Measurements from ENCODE around the gene AGXT.

The AGXT gene

DNA sequence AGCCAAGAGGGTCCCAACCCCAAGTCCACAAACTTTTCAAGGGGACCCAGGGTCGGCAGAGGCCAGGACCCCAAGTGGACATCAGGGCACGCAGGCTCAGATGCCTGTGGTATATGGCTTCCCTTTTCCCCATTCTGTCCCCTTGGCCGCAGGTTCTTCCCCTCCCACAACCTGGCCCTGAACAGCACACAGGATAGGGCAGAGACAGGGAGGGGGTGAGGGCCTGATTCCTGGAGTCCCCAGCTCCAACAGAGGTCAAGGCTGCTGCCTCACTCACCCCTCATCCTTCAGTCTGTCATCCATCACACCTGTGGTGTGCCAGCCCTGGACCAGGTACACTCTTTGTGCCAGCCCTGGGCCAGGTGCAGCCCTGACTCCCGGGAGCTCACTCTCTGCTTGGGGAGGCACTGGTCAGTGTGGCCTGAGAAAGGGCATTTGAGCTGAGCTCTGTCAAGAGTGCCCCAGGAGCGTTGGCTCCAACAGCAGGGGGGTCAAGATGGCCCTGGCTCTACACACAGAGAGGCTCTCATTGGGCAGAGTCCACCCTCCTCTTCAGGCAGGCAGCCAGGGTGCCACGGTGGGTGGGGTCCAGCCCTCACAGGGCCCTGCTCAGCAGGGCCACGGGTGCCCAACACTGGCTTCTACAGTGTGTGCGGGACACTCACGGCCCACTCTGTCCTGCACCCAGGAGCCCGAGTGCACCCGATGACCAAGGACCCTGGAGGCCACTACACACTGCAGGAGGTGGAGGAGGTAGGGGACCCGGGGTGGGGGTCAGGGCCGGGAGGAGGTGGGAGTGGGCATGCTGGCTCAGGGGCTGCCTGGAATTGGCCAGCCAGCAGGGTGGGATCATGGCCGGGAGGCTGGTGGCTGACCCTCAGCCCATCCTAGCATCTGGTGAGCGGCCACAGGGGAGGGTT lies 1.6 kb downstream of the AGXT start:
- no peak for DNase-seq

DNA sequence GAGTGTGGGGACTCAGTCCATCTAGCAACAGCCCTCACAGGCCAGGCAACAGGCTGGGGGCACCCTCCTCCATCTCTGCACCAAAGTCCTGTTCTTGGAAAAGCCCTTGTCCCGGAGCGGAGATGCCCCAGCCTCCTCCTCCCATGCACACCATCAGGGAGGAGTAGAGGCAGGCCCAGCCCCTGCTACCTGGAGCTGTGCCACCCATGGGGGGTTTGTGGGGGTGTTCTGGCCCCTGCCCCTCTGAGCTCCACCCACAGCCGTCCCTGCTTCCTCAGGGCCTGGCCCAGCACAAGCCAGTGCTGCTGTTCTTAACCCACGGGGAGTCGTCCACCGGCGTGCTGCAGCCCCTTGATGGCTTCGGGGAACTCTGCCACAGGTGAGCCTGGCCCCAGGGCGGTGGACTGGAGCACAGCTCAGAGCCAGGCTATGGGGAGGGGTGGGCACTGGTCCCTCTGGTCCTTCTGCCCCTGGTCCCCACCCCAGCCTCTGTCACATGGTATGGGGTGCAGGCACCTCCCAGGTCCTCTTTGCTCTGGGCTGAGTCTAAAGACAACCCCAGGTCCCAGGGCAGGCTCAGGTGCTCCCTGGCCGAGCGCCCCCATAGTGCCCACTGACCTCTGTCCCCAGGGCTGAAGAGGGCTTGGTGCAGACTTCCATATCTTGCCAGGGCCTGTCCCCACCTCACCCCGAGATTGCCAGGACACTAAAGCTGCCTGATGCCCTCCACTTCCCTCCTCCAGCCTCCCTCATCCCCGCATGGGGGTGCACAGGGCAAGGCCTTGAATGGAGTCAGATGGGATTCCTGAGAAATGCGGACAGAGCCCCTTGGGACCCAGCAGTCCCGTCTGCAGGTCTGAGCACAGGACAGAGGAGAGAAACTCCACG lies 2.7 kb downstream of the AGXT start:
- DNase-seq = no peak

DNA sequence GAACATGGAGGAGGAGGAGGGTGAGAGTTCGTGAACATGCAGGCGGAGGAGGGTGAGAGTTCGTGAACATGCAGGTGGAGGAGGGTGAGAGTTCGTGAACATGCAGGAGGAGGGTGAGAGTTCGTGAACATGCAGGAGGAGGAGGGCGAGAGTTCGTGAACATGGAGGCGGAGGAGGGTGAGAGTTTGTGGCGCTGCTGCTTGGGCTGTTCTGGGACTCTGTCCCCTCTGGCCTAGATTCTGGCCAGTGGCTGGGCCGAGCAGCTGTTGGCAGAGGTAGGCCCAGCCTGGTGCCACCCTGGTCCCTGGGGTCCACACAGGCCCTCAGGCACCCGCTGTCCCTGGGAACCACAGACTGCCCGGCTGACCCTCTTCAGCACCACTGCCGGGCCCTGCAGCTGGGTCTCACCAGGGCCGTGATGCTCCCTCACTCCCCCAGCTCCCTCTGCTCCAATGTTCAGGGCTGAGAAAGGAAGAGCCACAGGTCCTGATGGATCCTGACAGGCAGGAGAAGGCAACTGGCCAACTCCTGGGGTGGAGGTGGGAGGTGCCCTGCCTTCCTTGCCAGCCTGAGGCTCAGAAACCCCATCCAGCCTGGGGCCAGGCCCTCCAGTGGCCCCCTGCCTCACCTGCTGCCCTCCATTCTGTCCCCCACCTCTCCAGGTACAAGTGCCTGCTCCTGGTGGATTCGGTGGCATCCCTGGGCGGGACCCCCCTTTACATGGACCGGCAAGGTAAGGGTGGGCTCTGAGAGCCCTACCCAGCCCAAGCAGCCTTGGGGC lies 3.9 kb downstream of the AGXT start:
- DNase-seq = no peak

DNA sequence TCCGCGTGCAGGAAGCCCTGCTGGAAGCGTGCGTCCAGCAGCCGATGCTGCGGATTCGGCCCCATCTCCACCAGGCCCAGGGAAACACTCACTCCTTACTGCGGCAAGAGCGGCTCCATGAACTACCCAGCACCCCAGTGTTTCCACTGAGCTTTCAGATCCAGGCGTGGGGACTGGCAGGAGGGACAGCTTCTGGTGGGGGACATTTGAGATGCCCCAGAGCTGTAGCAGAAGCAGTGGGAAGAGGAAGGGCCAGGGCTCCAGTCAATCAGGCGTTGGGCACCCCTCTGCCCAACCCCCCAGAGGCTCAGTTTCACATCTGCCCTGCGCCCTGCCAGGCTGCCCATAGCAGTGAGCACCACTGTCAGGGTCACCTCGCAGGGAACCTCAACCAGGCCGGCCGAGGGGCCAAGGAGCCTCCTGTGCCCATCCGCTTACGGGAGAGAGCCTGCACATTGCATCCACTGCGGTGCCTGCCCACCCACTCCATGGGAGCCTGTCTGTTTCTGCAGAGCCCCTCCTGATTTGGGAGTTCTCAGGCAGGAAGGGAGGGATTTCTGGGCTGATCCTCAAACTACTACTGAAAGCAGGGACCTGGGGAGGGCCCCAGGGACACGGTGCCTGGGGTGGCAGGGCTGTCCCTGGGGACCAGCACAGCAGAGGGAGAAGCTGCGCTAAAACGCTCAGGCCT lies 4.6 kb downstream of the AGXT start:
- no peak for DNase-seq

DNA sequence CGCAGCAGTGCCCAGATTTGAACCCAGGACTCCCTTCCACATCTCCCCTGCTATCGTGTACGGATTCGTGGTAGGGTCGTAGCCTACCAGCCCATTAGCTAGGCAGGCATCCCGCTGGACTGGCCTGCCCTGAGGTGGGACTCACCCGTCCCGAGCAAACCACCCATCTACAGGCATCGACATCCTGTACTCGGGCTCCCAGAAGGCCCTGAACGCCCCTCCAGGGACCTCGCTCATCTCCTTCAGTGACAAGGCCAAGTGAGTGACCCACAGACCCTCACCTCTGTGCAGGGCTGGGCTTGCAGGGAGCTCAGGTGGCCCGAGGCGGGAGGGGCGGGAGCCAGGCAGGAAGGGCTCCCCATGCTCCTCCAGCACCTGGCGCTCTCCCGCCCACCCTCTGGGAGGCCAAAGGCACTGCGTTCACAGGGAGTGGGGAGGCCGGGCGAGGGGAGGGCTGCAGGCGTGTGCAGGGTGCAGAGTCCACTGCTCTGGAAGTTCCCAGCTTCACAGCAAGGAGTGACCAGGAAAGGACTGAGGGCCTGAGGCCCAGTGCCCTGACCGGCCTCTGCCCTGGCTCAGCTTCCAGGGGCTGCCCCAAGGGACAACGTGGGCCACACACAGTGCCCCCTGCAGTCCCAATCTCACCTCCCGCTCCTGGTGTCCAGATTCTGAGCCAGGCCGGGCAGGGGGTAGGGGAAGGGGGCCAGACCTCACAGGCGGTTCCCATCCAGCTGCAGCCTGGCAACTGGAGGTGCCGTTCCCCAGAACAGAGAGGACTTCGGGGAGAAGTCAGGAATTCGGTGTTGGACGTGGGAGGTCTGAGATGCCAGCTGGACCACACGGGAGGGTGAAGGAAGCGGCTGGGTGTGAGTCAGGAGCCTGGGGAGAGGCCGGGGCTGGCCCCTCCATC lies 5.4 kb downstream of the AGXT start:
- no peak for DNase-seq

GRCh38 chr2:240874715-240875227 lies 6.1 kb downstream of the AGXT start:
- no peak for DNase-seq

DNA sequence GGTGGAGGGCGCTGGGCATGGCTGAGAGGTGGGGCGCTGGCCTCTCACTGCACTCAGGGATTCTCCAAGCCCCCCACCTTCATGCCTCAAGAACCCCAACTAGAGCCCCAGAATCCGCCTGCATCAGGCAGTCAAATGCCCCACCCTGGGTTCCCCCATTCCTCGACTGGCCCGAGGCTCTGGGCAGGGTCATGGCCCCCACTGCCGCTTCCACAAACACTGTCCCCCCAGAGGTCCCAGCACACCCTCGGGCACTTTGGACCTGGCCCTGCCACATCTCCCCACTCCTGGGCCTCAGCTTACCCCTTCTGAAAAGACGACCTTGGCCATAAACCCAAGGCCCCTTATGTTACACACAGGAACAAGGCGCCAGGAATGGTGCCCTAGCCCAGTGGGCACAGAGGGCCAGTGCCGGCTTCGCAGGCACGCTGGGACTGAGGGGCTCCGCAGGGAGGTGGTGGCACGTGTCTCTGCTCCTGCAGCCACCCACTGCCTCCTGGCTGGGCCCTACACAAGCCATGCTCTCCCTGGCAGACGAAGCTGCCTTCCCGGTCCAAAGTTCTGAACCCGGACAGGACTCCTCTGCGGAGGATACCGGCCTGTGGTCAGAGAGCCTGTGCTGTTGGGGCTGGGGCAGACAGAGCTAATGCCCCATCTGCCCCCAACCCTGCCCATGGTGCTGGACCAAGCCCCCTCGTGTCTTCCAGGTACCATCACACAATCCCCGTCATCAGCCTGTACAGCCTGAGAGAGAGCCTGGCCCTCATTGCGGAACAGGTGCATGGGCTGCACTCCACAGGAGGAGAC lies 6.8 kb downstream of the AGXT start:
- no peak for DNase-seq

DNA sequence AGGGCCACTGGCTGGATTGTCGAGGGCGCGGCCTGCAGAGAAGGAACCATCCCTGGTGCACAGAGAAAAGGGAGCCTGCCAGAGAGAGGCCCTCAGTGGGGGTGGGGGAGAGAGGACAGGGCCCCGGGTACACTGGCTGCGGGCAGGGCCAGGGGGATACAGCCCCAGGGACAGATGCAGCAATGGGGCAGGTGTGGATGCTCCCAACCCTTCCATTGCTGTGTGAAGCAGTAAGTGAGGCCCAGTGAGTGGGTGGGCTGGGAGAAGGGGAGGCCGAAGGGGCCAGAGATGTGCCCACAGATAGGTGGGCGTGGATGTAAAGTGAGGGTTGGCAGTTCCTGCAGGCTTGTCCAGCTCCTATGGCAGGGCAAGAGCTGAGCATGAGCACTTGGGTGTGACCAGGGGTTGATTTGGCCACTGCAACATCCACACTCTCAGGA lies 7.4 kb downstream of the AGXT start:
- DNase-seq = no peak

DNA sequence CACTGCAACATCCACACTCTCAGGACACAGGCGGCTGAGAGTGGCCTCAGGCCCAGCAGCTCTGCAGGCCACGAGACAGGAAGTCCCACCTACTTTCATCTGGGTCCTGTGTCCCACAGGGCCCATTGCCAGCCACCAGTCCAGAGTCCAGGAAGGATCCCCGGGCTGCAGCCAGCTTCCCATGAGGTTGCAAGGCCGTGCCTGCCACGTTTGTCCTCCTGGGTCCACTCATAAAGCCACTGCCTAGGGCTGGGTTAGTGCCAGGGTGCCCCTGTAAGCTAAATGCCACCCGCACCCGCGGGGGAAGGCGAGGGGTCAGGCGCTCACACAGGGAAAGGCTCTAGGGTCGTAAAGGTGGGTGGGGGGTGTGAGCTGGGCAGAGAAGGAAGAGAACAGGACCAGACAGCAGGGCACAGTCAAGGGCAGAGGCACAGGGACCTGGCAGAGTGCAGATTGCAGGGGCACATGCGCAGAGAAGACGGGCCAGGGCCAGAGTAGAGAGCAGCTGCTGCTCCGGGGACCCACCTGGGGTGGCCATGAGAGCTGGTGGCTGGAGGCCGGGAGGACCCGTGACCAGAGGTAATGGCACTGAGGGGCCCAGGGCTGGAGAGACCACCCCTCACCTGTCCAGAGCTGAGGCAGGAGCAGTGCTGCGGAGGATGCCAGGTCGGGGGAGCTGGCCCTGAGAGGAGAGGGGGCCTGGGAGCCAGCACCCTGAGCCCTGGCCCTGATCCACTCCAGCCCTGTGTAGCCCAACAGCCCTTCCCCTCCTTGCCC lies 8.0 kb downstream of the AGXT start:
- no peak for DNase-seq

DNA sequence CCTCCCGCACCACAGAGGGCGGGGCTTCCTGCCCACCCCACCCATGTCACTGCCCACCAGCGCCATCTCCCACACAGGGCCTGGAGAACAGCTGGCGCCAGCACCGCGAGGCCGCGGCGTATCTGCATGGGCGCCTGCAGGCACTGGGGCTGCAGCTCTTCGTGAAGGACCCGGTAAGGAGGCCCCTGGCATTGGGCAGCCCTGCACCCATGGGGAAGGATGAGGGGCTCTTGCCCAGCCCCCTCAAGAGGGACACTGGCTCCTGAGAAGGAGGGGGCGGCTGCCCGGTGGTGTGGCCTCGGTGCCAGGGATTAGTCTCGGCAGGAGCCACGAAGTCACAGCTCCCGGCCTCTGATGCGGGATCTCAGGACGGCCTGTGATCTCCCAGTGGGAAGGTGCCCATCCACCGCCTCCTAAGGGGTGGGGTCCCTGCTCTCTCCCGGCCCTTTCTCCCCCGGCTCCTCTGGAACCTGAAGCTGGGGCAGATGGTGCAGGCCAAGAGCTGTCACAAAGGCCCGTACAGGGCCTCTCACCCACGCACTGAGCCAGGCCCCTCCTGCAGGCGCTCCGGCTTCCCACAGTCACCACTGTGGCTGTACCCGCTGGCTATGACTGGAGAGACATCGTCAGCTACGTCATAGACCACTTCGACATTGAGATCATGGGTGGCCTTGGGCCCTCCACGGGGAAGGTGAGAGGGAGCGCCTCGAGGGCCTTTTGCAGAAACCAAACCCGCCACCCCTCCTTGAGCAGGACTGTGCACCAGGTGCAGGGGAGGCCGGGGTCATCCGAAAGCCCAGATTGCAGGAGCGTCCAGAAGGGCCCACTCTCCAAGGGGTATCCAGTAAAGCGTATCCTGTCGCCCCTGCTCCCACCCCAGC lies 9.1 kb downstream of the AGXT start:
- no peak for DNase-seq

- DNase-seq = no peak
Measured at GRCh38 chr2:240878341-240878936, 9.8 kb downstream of the AGXT start.

GRCh38 chr2:240879105-240879504 lies 10.5 kb downstream of the AGXT start:
- no peak for DNase-seq

GRCh38 chr2:240881913-240882312 lies 13.3 kb downstream of the AGXT start:
- no peak for DNase-seq

DNA sequence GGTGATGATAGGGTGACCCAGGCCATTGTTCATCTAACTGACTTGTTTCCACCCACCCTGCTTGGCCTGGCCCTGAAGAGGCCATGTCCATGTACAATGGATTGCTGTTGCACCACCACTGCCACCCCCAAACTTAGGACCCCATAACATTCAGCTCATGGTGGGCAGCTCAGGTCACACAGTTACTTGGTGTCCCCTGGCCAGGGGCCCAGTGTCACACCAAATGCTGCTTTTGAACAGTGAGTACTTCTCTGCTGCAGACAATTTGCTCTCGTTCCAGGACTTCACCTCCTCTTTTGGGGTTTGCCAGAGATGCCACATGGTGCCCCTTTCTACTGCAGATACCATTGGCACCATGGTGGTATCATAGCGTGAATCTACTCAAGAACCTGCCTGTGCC lies 15.6 kb downstream of the AGXT start:
- no peak for DNase-seq

DNA sequence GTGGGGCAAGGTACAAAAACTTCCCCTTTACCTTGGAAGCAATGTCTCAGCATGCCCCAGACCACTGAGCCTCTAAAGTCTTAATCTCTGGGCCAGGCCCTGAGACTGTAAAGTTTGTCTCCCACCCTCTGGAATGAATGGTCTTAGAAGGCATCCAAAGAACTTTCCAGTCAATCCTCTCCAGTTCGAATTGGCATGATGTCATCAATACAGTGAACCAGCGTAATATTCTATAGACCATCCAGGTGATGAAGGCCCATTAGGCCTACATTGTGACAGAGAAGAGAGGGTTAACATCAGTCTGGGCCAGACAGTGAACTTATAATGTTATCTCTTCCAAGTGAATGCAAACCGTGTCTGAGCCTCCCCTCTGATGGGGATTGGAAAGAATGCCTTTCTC lies 16.1 kb downstream of the AGXT start:
- DNase-seq = no peak

GRCh38 chr2:240885566-240885965 lies 16.9 kb downstream of the AGXT start:
- no peak for DNase-seq

DNA sequence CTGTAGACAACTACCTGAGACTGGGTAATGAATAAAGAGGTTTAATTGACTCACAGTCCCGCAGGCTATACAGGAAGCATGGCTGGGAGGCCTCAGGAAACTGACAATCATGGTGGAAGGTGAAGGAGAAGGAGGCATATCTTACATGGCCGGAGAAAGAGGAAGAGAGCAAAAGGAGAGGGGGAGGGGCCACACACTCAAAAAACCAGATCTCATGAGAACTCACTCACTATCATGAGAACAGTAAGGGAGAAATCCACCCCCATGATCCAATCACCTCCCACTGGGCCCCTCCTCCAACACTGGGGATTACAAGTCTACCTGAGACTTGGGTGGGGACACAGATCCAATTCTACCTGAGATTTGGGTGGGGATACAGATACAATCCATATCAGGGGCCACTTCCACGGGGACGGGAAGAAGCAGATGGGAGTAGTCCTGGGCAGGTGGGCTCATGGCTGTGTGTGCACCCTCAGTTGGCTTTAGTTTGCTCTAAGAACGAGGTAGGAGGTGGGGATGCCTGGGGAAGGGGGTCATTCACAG lies 17.5 kb downstream of the AGXT start:
- DNase-seq = no peak
